ENCODE data around the gene F10.
"Not testable (repeated sequence)": the region's sequence is repeated elsewhere in the genome, so short reads cannot be mapped to it uniquely, and the experiment has no call there.

Gene F10

DNA sequence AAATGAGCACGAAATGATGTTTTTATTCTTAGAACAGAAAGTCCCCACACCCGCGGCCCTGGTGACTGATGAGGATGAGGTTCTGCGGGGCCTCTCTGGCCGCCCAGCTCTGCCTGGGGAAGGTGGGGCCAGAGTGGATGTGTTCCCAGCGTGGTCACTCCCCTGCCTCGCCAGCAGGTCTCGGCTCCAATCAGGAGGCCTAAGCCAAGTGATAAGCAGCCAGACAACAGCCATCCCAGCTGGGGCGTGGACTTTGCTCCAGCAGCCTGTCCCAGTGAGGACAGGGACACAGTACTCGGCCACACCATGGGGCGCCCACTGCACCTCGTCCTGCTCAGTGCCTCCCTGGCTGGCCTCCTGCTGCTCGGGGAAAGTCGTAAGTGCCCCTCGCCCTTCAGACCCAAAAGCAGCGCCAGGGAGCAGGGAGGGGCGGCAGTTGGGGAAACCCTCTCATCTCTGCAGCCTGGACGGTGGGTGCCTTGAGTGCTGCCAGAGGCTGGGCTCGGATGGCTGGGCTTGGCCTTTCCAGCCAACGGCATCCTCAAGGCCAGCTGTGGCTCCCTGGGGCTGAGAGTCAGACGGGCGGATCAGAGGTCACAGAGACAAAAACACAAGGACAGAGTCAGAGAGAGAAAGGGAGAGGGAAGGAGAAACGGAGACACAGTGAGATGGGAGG lies at the start of gene F10:
F10 (plus strand) TSS at position 250 of the 676 bp plus-strand sequence; CDS start at position 307, 57 bp downstream.
- DNase-seq = no peak

DNA sequence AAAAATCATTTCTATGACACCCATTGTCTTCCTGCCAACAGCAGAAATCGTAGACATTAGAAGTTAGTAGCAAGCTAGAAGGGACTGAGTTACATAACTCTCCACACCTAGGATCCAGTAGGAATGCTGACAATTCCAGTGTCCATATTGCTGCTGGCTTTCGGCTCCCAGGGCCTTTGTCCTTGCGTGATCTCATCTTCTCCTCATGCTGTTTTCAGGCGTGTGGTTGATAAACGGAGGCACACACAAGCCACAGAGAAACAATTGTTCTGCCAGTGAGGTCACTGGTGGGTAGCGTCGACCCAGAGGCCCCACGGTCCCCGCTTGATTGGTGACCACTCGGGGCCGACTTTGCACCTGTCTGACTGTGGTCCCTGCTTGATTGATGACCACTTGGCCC lies 48.7 kb upstream of the F10 start:
- no peak for DNase-seq

DNA sequence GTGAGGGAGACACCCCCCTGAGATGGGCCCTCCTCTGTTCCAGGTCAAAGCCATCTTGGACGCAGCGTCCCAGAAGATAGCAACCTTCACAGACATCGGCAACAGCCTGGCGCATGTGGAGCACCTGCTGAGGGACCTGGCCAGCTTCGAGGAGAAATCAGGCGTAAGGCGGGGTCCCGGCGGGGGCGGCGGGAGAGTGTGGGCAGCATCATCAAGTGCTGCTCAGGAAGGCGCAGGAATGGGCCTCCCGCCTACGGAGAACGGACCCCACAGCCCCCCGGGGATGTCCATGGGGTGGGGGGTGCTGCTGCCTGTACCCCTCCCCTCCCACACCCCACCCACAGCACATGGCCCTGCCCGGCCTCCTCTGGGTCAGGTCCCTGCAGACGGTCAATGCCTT lies 48.2 kb upstream of the F10 start:
- no peak for DNase-seq

GRCh38 chr13:113074876-113075275 lies 47.7 kb upstream of the F10 start:
- no peak for DNase-seq

GRCh38 chr13:113075711-113076110 lies 46.9 kb upstream of the F10 start:
- DNase-seq = no peak

- DNase-seq = no peak
These were observed 45.8 kb upstream of the F10 start for GRCh38 chr13:113076681-113077401.

DNA sequence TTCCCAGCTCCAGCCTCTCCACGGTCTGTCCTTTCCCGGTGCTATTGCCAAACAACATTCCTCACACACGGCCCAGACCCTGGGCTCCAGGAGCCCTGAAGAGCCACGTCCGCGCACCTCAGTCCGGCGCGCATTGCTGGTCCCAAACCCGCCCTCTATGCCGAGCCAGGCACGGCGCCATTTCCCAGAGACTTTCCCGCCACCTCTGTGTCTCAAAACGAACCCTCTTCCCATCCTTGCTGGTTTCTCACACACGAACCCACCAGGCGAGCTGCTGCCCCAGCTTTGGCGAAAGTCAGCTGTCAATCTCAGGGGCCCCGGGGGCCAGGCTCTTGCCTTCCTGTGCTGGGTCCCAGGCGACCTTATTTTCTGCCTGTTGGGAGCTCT lies 45.0 kb upstream of the F10 start:
- DNase-seq = no peak

GRCh38 chr13:113077953-113078901 lies 44.4 kb upstream of the F10 start:
- DNase-seq = no peak

DNA sequence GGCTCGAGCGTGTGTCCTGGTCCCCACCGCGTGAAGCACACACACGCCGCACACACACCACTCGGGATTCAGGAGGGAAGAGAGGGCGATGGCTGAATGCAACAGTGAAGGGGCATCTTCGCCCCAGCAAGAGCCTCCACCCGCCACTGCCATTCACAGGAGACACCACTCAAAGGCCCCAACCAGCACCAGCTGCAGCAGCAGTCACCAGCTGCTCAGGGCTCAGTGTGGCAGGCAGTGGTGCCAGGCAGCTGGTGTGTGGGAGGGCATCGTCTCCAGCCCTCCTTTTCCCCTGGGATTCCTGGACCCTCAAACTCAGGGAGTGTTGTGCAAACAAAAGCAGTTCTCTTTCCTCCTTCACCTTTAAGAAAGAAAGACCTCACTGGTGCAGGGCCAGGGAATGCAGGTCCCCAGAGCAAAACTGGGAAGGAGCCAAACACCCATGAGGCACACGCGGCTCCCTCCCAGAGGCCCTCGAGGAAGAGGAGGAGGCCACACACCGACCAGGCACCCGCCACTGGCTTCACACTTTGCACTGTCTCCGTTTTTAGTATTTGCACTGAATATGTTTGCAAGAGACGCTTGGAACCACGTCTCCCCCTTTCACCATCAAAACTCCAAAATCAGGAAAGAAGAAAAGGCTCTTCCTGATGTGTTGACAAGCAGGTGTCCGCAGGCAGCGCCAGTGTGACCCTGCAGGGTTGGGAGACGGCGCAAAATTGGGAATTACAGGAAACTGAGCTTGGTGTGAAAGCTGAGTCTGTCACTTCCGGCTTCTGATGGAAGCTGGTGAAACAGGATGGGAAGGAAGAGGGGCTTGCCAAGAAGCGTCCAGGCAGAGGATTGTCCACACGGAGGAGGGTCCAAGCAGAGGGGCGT lies 43.5 kb upstream of the F10 start:
- DNase-seq = no peak

DNA sequence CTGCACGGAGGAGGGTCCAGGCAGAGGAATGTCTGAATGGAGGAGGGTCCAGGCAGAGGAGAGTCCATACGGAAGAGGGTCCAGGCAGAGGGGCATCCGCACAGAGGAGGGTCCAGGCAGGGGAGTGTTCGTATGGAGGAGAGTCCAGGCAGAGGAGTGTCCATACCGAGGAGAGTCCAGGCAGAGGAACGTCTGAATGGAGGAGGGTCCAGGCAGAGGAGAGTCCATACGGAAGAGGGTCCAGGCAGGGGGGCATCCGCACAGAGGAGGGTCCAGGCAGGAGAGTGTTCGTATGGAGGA lies 42.9 kb upstream of the F10 start:
- DNase-seq = not testable (repeated sequence)

DNA sequence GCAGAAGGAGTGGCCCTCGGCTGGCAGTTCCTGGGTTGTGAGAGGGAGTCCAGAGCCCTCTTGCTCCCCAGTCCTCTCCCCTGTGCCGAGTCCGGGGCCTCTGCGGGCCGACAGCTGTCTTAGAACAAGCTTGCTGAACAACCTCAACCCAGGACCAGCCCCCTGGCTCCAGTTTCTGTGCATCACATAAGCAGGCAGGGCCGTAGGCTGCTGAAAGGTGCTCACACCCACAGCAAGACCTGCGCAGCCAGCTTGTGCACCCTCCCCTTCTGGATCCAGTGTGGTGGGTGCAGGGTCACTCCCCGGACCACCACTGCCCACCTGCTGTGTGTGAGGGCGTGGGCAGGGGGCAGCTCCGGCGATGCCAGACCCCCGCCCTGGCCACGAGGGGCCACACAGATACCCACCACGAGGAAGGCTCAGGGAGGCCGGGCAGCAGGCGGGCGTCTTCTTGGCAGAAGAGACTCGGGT lies 42.2 kb upstream of the F10 start:
- no peak for DNase-seq

GRCh38 chr13:113080901-113081521 lies 41.6 kb upstream of the F10 start:
- no peak for DNase-seq

GRCh38 chr13:113082198-113083021 lies 40.2 kb upstream of the F10 start:
- no peak for DNase-seq

DNA sequence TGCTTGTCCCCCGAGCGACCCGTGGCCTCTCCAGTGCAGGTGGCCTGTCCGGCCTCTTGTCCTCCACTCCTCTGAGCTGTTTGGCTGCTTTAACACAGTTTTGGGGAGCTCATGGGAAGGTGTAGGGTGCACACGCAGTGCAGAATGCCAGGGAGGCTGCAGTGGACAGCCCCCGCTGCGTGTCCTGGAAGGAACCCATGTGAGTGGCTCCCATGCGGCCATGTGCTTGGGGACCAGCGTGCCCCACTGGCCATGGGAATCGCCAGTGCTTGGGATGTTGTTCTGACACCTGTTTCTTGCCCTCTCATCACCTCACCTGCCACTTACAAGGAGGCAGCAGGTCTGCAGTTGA lies 39.6 kb upstream of the F10 start:
- no peak for DNase-seq

DNA sequence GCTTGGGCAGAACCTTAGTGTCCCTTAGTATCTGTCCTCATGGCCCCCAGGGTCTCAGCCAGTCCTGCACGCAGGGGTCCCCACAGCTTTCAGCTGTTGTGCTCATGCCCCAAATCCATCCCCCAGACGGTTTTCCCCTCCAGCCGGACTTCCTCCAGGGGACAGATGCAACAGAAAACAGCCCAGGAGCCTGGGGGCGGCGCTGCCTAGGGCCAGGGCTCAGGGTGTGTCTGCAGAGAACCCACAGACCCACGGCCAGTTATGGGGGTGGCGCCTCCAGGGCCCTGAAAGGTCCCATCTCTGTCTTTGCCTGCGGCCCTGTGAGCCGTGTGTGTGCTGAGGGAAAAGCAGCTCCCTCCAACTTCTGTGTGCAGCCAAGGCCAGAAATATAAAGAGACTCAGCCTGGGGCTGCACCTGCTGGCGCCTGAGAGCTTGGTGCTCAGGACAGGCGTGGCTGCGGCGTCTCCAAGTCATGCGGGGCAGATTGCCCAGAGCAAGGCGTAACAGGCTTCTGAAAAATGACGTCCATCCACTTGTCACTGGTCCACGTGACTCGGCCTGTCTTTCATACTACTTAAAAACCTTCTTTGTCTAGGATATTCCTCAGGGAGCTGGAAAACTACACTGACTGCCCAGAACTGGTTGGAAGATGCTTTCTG lies 39.1 kb upstream of the F10 start:
- no peak for DNase-seq

DNA sequence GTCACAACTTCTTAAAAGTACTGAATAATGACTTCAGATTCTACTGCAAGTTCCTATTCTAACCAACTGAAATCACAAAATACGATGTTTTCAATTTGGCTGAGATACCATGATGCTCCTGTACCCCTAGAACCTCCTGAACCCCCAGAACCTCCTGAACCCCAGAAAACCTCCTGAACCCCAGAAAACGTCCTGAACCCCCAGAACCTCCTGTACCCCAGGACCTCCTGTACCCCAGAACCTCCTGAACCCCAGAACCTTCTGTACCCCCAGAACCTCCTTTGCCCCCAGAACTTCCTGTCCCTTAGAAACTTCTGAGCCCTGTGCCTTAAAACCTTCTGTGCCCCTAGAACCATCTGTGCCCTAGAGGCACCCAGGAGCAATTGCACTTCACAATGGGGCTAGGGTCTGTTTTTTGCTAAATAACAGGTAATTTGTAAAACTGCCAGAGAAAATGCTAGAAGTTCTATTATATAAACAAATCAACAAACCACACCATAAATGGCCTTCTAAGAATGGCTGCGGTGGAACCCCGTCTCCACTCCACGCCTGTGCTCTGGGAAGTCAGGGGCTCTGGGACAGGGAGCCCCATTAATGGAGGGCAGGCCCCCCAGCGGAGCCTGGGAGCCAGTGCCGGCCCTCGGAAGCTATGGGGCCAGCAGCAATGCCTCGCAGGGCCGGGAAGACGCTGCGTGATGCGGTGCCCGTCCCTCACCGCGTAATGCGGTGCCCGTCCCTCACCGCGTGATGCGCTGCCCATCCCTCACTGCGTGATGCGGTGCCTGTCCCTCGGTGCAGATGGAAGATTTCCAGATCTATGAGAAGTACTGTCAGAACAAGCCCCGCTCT lies 38.3 kb upstream of the F10 start:
- no peak for DNase-seq

GRCh38 chr13:113084943-113085540 lies 37.6 kb upstream of the F10 start:
- DNase-seq = no peak

GRCh38 chr13:113086031-113086750 lies 36.4 kb upstream of the F10 start:
- no peak for DNase-seq

All from CD4-positive, alpha-beta T cell treated with Interleukin-21 for 1 hour (primary cell).